ENCODE measurements around the gene MEIOB.

The MEIOB gene

GRCh38 chr16:1913327-1914083 lies 41.5 kb upstream of the MEIOB start:
- DNase-seq (no peak), ATAC-seq (replicated peaks) (no peak)
- Mint-ChIP-seq H3K4me3 (no peak overlapping the region), H3K4me1 (ENCODE audit: low read depth in 2 of 2) (no peaks in the 10 kb centered on the region), H3K27me3 (peaks cover 31 to 53% of the 10 kb centered on the region in 2 donors), H3K27ac (no peak overlapping the region), H3K36me3 (ENCODE audit: insufficient read depth) (no peaks in the 10 kb centered on the region), H3K9me3 (no peaks in the 10 kb centered on the region)

- no peak overlapping the region for H3K4me3 Mint-ChIP-seq
- H3K27ac Mint-ChIP-seq = no peak overlapping the region
- no peaks in the 10 kb centered on the region for H3K36me3 Mint-ChIP-seq (ENCODE audit: insufficient read depth)
- no peaks in the 10 kb centered on the region for H3K9me3 Mint-ChIP-seq
- ATAC-seq (replicated peaks) = no peak
- DNase-seq = no peak
- H3K27me3 Mint-ChIP-seq = peaks cover 31 to 55% of the 10 kb centered on the region in 2 donors
- no peaks in the 10 kb centered on the region for H3K4me1 Mint-ChIP-seq (ENCODE audit: low read depth in 2 of 2)
Observed at GRCh38 chr16:1912215-1912543, 40.2 kb upstream of the MEIOB start.

- no peaks in the 10 kb centered on the region for H3K4me1 Mint-ChIP-seq (ENCODE audit: low read depth in 2 of 2)
- H3K9me3 Mint-ChIP-seq = no peaks in the 10 kb centered on the region
- H3K4me3 Mint-ChIP-seq = no peak overlapping the region
- ATAC-seq (replicated peaks) (no peak), DNase-seq (no peak)
- no peak overlapping the region for H3K27ac Mint-ChIP-seq
- H3K36me3 Mint-ChIP-seq (ENCODE audit: insufficient read depth) = no peaks in the 10 kb centered on the region
- H3K27me3 Mint-ChIP-seq = peaks cover 26 to 55% of the 10 kb centered on the region in 2 donors
Observed at GRCh38 chr16:1911467-1912214, 39.7 kb upstream of the MEIOB start.

GRCh38 chr16:1909561-1910231 lies 37.7 kb upstream of the MEIOB start:
- ATAC-seq (replicated peaks) = no peak
- H3K4me1 Mint-ChIP-seq (ENCODE audit: low read depth in 2 of 2) = no peaks in the 10 kb centered on the region
- no peak overlapping the region for H3K4me3 Mint-ChIP-seq
- H3K9me3 Mint-ChIP-seq = no peaks in the 10 kb centered on the region
- DNase-seq = no peak
- no peak overlapping the region for H3K27ac Mint-ChIP-seq
- no peaks in the 10 kb centered on the region for H3K36me3 Mint-ChIP-seq (ENCODE audit: insufficient read depth)
- peaks cover 7 to 49% of the 10 kb centered on the region in 2 donors for H3K27me3 Mint-ChIP-seq

- no peaks in the 10 kb centered on the region for H3K4me1 Mint-ChIP-seq (ENCODE audit: low read depth in 2 of 2)
- ATAC-seq (replicated peaks) (no peak), DNase-seq (no peak)
- no peaks in the 10 kb centered on the region for H3K9me3 Mint-ChIP-seq
- H3K36me3 Mint-ChIP-seq (ENCODE audit: insufficient read depth) = no peaks in the 10 kb centered on the region
- peaks cover 7 to 49% of the 10 kb centered on the region in 2 donors for H3K27me3 Mint-ChIP-seq
- H3K4me3 Mint-ChIP-seq = no peak overlapping the region
- H3K27ac Mint-ChIP-seq = no peak overlapping the region
Observed at GRCh38 chr16:1908983-1909382, 37.0 kb upstream of the MEIOB start.

GRCh38 chr16:1908184-1908583 lies 36.2 kb upstream of the MEIOB start:
- no peaks in the 10 kb centered on the region for H3K36me3 Mint-ChIP-seq (ENCODE audit: insufficient read depth)
- no peak overlapping the region for H3K27ac Mint-ChIP-seq
- no peaks in the 10 kb centered on the region for H3K4me1 Mint-ChIP-seq (ENCODE audit: low read depth in 2 of 2)
- peaks cover 7 to 52% of the 10 kb centered on the region in 2 donors for H3K27me3 Mint-ChIP-seq
- DNase-seq (no peak), ATAC-seq (replicated peaks) (no peak)
- no peak overlapping the region for H3K4me3 Mint-ChIP-seq
- H3K9me3 Mint-ChIP-seq = no peaks in the 10 kb centered on the region

- ATAC-seq (replicated peaks) = no peak
- DNase-seq = no peak
- H3K36me3 Mint-ChIP-seq (ENCODE audit: insufficient read depth) = no peaks in the 10 kb centered on the region
- H3K9me3 Mint-ChIP-seq = no peaks in the 10 kb centered on the region
- no peak overlapping the region for H3K27ac Mint-ChIP-seq
- no peaks in the 10 kb centered on the region for H3K4me1 Mint-ChIP-seq (ENCODE audit: low read depth in 2 of 2)
- no peak overlapping the region for H3K4me3 Mint-ChIP-seq
- H3K27me3 Mint-ChIP-seq = peaks cover 7 to 53% of the 10 kb centered on the region in 2 donors
Observed at GRCh38 chr16:1907226-1907860, 35.4 kb upstream of the MEIOB start.

GRCh38 chr16:1906846-1907165 lies 34.8 kb upstream of the MEIOB start:
- no peak for DNase-seq
- ATAC-seq (replicated peaks) = no peak
- H3K36me3 Mint-ChIP-seq (ENCODE audit: insufficient read depth) = no peaks in the 10 kb centered on the region
- H3K9me3 Mint-ChIP-seq = no peaks in the 10 kb centered on the region
- peaks cover 7 to 53% of the 10 kb centered on the region in 2 donors for H3K27me3 Mint-ChIP-seq
- H3K27ac Mint-ChIP-seq = no peak overlapping the region
- H3K4me1 Mint-ChIP-seq (ENCODE audit: low read depth in 2 of 2) = no peaks in the 10 kb centered on the region
- no peak overlapping the region for H3K4me3 Mint-ChIP-seq

GRCh38 chr16:1906055-1906845 lies 34.3 kb upstream of the MEIOB start:
- Mint-ChIP-seq H3K4me1 (ENCODE audit: low read depth in 2 of 2) (no peaks in the 10 kb centered on the region), H3K27me3 (peaks cover 7 to 53% of the 10 kb centered on the region in 2 donors), H3K9me3 (no peaks in the 10 kb centered on the region)

GRCh38 chr16:1903845-1904840 lies 32.2 kb upstream of the MEIOB start:
- H3K27me3 Mint-ChIP-seq = peaks cover 7 to 62% of the 10 kb centered on the region in 2 donors
- no peak for ATAC-seq (replicated peaks)
- H3K36me3 Mint-ChIP-seq (ENCODE audit: insufficient read depth) = no peaks in the 10 kb centered on the region

More at GRCh38 chr16:1906055-1906845, 34.3 kb upstream of the MEIOB start:
- ATAC-seq (replicated peaks) (no peak), DNase-seq (no peak)
- Mint-ChIP-seq H3K36me3 (ENCODE audit: insufficient read depth) (no peaks in the 10 kb centered on the region), H3K27ac (no peak overlapping the region), H3K4me3 (no peak overlapping the region)

GRCh38 chr16:1903220-1903574 lies 31.2 kb upstream of the MEIOB start:
- Mint-ChIP-seq H3K27ac (no peak overlapping the region), H3K36me3 (ENCODE audit: insufficient read depth) (no peaks in the 10 kb centered on the region), H3K4me1 (ENCODE audit: low read depth in 2 of 2) (no peaks in the 10 kb centered on the region), H3K4me3 (no peak overlapping the region), H3K9me3 (no peaks in the 10 kb centered on the region), H3K27me3 (peaks cover 6 to 59% of the 10 kb centered on the region in 2 donors)
- no peak for ATAC-seq (replicated peaks)
- no peak for DNase-seq

More at GRCh38 chr16:1903845-1904840, 32.2 kb upstream of the MEIOB start:
- no peak for DNase-seq
- H3K4me1 Mint-ChIP-seq (ENCODE audit: low read depth in 2 of 2) = no peaks in the 10 kb centered on the region
- H3K27ac Mint-ChIP-seq = no peak overlapping the region
- no peak overlapping the region for H3K4me3 Mint-ChIP-seq
- H3K9me3 Mint-ChIP-seq = no peaks in the 10 kb centered on the region

GRCh38 chr16:1902547-1903219 lies 30.7 kb upstream of the MEIOB start:
- DNase-seq (no peak), ATAC-seq (replicated peaks) (no peak)
- H3K27me3 Mint-ChIP-seq = peaks cover 9 to 58% of the 10 kb centered on the region in 2 donors
- no peaks in the 10 kb centered on the region for H3K4me1 Mint-ChIP-seq (ENCODE audit: low read depth in 2 of 2)
- no peak overlapping the region for H3K27ac Mint-ChIP-seq
- no peaks in the 10 kb centered on the region for H3K36me3 Mint-ChIP-seq (ENCODE audit: insufficient read depth)
- H3K9me3 Mint-ChIP-seq = no peaks in the 10 kb centered on the region
- no peak overlapping the region for H3K4me3 Mint-ChIP-seq
